ENCODE results near the gene ST3GAL5. TPM values are rescaled to one million over a fixed set of nuclear protein-coding genes. Genes with fewer than 3 reads are reported as not detected.

Gene ST3GAL5
- total RNA-seq, 2 experiments from 2014 or later, result 21.1 to 21.5 TPM

GRCh38 chr2:85906748-85907147 lies 18.0 kb upstream of the ST3GAL5 start:
- Mint-ChIP-seq H3K9me3 (no peaks in the 10 kb centered on the region), H3K36me3 (ENCODE audit: low read depth) (no peaks in the 10 kb centered on the region), H3K4me1 (ENCODE audit: low read depth) (peaks cover 7% of the 10 kb centered on the region), H3K27ac (no peak overlapping the region), H3K4me3 (no peak overlapping the region), H3K27me3 (no peaks in the 10 kb centered on the region)
- POLR2A ChIA-PET, result interaction anchor here (0.6 kb wide), 1 partner anchor 476 kb away, joined by 3 read pairs; no protein-coding TSS in a partner anchor
- ATAC-seq, result no peak
- no peak for DNase-seq
- intact Hi-C loops (cut with micrococcal nuclease), result no loop called here
- TF ChIP-seq CTCF (IDR thresholded peaks at IDR 0.05), result no peak
- CTCF ChIA-PET, result no interaction called here

GRCh38 chr2:85905891-85906290 lies 17.1 kb upstream of the ST3GAL5 start:
- ATAC-seq (no peak), DNase-seq (no peak)
- Mint-ChIP-seq H3K9me3 (no peaks in the 10 kb centered on the region), H3K4me3 (no peak overlapping the region), H3K27ac (no peak overlapping the region), H3K36me3 (ENCODE audit: low read depth) (no peaks in the 10 kb centered on the region), H3K27me3 (no peaks in the 10 kb centered on the region), H3K4me1 (ENCODE audit: low read depth) (peaks cover 8% of the 10 kb centered on the region)
- CTCF ChIA-PET, result no interaction called here
- TF ChIP-seq CTCF (IDR thresholded peaks at IDR 0.05), result no peak
- POLR2A ChIA-PET, result no interaction called here
- intact Hi-C loops (cut with micrococcal nuclease), result no loop called here

GRCh38 chr2:85905187-85905666 lies 16.4 kb upstream of the ST3GAL5 start:
- ChIA-PET CTCF (interaction anchor here (1.3 kb wide), 1 partner anchor 91 kb away, joined by 3 read pairs; no protein-coding TSS in a partner anchor), POLR2A (no interaction called here)
- Mint-ChIP-seq H3K27me3 (no peaks in the 10 kb centered on the region), H3K4me1 (ENCODE audit: low read depth) (peaks cover 11% of the 10 kb centered on the region), H3K27ac (no peak overlapping the region), H3K4me3 (no peak overlapping the region), H3K9me3 (no peaks in the 10 kb centered on the region), H3K36me3 (ENCODE audit: low read depth) (no peaks in the 10 kb centered on the region)
- DNase-seq (no peak), ATAC-seq (no peak)
- TF ChIP-seq CTCF (IDR thresholded peaks at IDR 0.05), result no peak
- intact Hi-C loops (cut with micrococcal nuclease), result no loop called here

GRCh38 chr2:85903849-85904248 lies 15.1 kb upstream of the ST3GAL5 start:
- no peaks in the 10 kb centered on the region for H3K27me3 Mint-ChIP-seq
- H3K27ac Mint-ChIP-seq, result no peak overlapping the region
- H3K4me1 Mint-ChIP-seq (ENCODE audit: low read depth), result peaks cover 24% of the 10 kb centered on the region
- intact Hi-C loops (cut with micrococcal nuclease), result no loop called here
- POLR2A ChIA-PET, result no interaction called here
- no peak overlapping the region for H3K4me3 Mint-ChIP-seq
- no peaks in the 10 kb centered on the region for H3K9me3 Mint-ChIP-seq
- TF ChIP-seq CTCF (IDR thresholded peaks at IDR 0.05), result no peak
- no peak for DNase-seq
- no peak for ATAC-seq
- CTCF ChIA-PET, result interaction anchor here (0.9 to 1.4 kb wide), 5 partner anchors 13 to 76 kb away, joined by 3 to 4 read pairs (median 4); no protein-coding TSS in a partner anchor
- no peaks in the 10 kb centered on the region for H3K36me3 Mint-ChIP-seq (ENCODE audit: low read depth)

- no peak for DNase-seq
- ChIA-PET POLR2A (interaction anchor here (1.0 kb wide), 1 partner anchor 36 kb away, joined by 3 read pairs; no protein-coding TSS in a partner anchor), CTCF (interaction anchor here (1.4 kb wide), 1 partner anchor 12 kb away, joined by 4 read pairs; no protein-coding TSS in a partner anchor)
- intact Hi-C loops (cut with micrococcal nuclease), result no loop called here
- no peak for ATAC-seq
- Mint-ChIP-seq H3K27me3 (no peaks in the 10 kb centered on the region), H3K36me3 (ENCODE audit: low read depth) (peaks cover 1% of the 10 kb centered on the region), H3K27ac (no peak overlapping the region), H3K4me3 (no peak overlapping the region), H3K4me1 (ENCODE audit: low read depth) (peaks cover 27% of the 10 kb centered on the region), H3K9me3 (peaks cover 5% of the 10 kb centered on the region)
- no peak for TF ChIP-seq CTCF (IDR thresholded peaks at IDR 0.05)
Observed at GRCh38 chr2:85902496-85902895, 13.7 kb upstream of the ST3GAL5 start.
